CD4-positive, CD25-positive, alpha-beta regulatory T cell (primary cell): Measurements from ENCODE around the gene TRAF2. TPM values are rescaled to one million over a fixed set of nuclear protein-coding genes. Genes with fewer than 3 reads are reported as not detected.
"Not testable (repeated sequence)": the region's sequence is repeated elsewhere in the genome, so short reads cannot be mapped to it uniquely, and the experiment has no call there.

Experiments
- ATAC-seq, 2 donors: fragments of 150-1000 bp; cut with Tn5 transposase; one replicate each; pipeline ENCODE4 v1.10.0; 2021; ENCODE audit warnings: low read depth in 2 of 2, moderate number of reproducible peaks in 2 of 2, moderate library complexity in 1 of 2
- DNase-seq, 3 donors: peaks; one replicate each; pipeline versions ENCODE4 v3.0.0 to v3.0.0-alpha.2; 2012 to 2022; ENCODE audit warnings: mixed read lengths in 1 of 3
- H3K27ac ChIP-seq: one replicate; pipeline ENCODE4 v1.7.0; 2013; ENCODE audit warnings: mild to moderate bottlenecking, low read length; ENCODE audit not compliant: insufficient read depth, poor library complexity, severe bottlenecking
- H3K27me3 ChIP-seq: one replicate; pipeline ENCODE4 v1.7.0; 2013; ENCODE audit warnings: low read length; ENCODE audit not compliant: control insufficient read depth, insufficient read depth
- H3K36me3 ChIP-seq: one replicate; pipeline ENCODE4 v1.7.0; 2013; ENCODE audit warnings: mild to moderate bottlenecking, low read length, moderate library complexity; ENCODE audit not compliant: control insufficient read depth, insufficient read depth
- H3K4me1 ChIP-seq: 2 replicates; pipeline ENCODE4 v1.7.0; 2013; ENCODE audit warnings: mild to moderate bottlenecking, low read length; ENCODE audit not compliant: insufficient read depth, control insufficient read depth, poor library complexity, severe bottlenecking
- H3K4me3 ChIP-seq: one replicate; pipeline ENCODE4 v1.7.0; 2013; ENCODE audit warnings: low read depth, mild to moderate bottlenecking, low read length, moderate library complexity
- H3K9me3 ChIP-seq, 2 experiments: 1 replicate in 1 of 2; 2 replicates in 1 of 2; pipeline ENCODE4 v1.7.0; 2013; ENCODE audit warnings: low read length in 2 of 2, mild to moderate bottlenecking in 1 of 2, moderate library complexity in 1 of 2; ENCODE audit not compliant: control insufficient read depth in 2 of 2
- H3K27ac Mint-ChIP-seq, 3 donors: one replicate each; pipeline ENCODE4 v1.8.0; 2020 to 2022; ENCODE audit warnings: mild to moderate bottlenecking in 3 of 3, mixed read lengths in 3 of 3, moderate library complexity in 2 of 3
- H3K27me3 Mint-ChIP-seq: one replicate; pipeline ENCODE4 v1.8.0; 2022; ENCODE audit warnings: mild to moderate bottlenecking, mixed read lengths
- H3K36me3 Mint-ChIP-seq: one replicate; pipeline ENCODE4 v1.8.0; 2020; ENCODE audit warnings: mixed read lengths
- H3K4me1 Mint-ChIP-seq, 4 donors: one replicate each; pipeline ENCODE4 v1.8.0; 2020 to 2022; ENCODE audit warnings: mixed read lengths in 4 of 4, mild to moderate bottlenecking in 1 of 4
- H3K4me3 Mint-ChIP-seq, 4 donors: one replicate each; pipeline ENCODE4 v1.8.0; 2020 to 2022; ENCODE audit warnings: mild to moderate bottlenecking in 4 of 4, mixed read lengths in 4 of 4, moderate library complexity in 3 of 4
- H3K9me3 Mint-ChIP-seq, 7 donors: one replicate each; pipeline ENCODE4 v1.8.0; 2020 to 2022; ENCODE audit warnings: mixed read lengths in 7 of 7, mild to moderate bottlenecking in 3 of 7, moderate library complexity in 2 of 7
- polyA plus RNA-seq, 4 donors: library from polyadenylated mRNA; unstranded; fragments of 300-500 nt; fragmentation: Illumina TruSeq; gene quantifications; one replicate each; pipeline ENCODE4 v1.2.3, GENCODE V29; 2021
- total RNA-seq: library from RNA; stranded (reverse); gene quantifications from one replicate; pipeline ENCODE4 v1.2.3, GENCODE V29; 2022

TRAF2 gene
- total and polyA plus RNA-seq, 5 donors from 2014 or later, result 11.0 to 28.6 (median 16.8) TPM

- Mint-ChIP-seq H3K4me3 (no peak overlapping the region), H3K27ac (no peak overlapping the region), H3K27me3 (no peaks in the 10 kb centered on the region), H3K4me1 (no peaks in the 10 kb centered on the region), H3K9me3 (peaks cover 0 to 3% (median 0%) of the 10 kb centered on the region in 7 donors), H3K36me3 (no peaks in the 10 kb centered on the region)
- H3K36me3 ChIP-seq, result no peaks in the 10 kb centered on the region
- no peaks in the 10 kb centered on the region for H3K27me3 ChIP-seq
- no peak for ATAC-seq
- H3K27ac ChIP-seq, result no peak overlapping the region
- DNase-seq, result no peak
- H3K4me3 ChIP-seq, result no peak overlapping the region
- H3K4me1 ChIP-seq, result no peaks in the 10 kb centered on the region
- no peaks in the 10 kb centered on the region for H3K9me3 ChIP-seq
Observed at GRCh38 chr9:136875155-136875554, 11.2 kb upstream of the TRAF2 start.

GRCh38 chr9:136876476-136876875, 9.8 kb upstream of the TRAF2 start:
- Mint-ChIP-seq H3K4me1 (peaks cover 0 to 4% (median 3%) of the 10 kb centered on the region in 4 donors), H3K9me3 (peaks cover 0 to 3% (median 0%) of the 10 kb centered on the region in 7 donors), H3K4me3 (no peak overlapping the region), H3K36me3 (no peaks in the 10 kb centered on the region), H3K27ac (no peak overlapping the region), H3K27me3 (no peaks in the 10 kb centered on the region)
- Histone ChIP-seq H3K36me3 (no peaks in the 10 kb centered on the region), H3K4me1 (peaks cover 4% of the 10 kb centered on the region), H3K27ac (no peak overlapping the region), H3K27me3 (no peaks in the 10 kb centered on the region), H3K4me3 (no peak overlapping the region), H3K9me3 (no peaks in the 10 kb centered on the region)
- no peak for ATAC-seq
- no peak for DNase-seq

- ATAC-seq (no peak), DNase-seq (no peak)
- no peak overlapping the region for H3K4me3 ChIP-seq
- H3K36me3 ChIP-seq, result no peaks in the 10 kb centered on the region
- peaks cover 0 to 29% (median 11%) of the 10 kb centered on the region in 4 donors for H3K4me1 Mint-ChIP-seq
- H3K4me1 ChIP-seq, result peaks cover 30% of the 10 kb centered on the region
- no peak overlapping the region for H3K27ac ChIP-seq
- peak overlapping the region in 2 of 4 donors; percentile 72 to 91 for H3K4me3 Mint-ChIP-seq
- H3K9me3 ChIP-seq, result no peaks in the 10 kb centered on the region
- peak overlapping the region in 1 of 3 donors; percentile 56 for H3K27ac Mint-ChIP-seq
- H3K27me3 ChIP-seq, result no peaks in the 10 kb centered on the region
- H3K9me3 Mint-ChIP-seq, result peaks cover 0 to 2% (median 0%) of the 10 kb centered on the region in 7 donors
- H3K27me3 Mint-ChIP-seq, result no peaks in the 10 kb centered on the region
- no peaks in the 10 kb centered on the region for H3K36me3 Mint-ChIP-seq
Observed at GRCh38 chr9:136880651-136881050, 5.7 kb upstream of the TRAF2 start.

- Histone ChIP-seq H3K4me3 (peak overlapping the region; percentile 64), H3K9me3 (no peaks in the 10 kb centered on the region), H3K27me3 (no peaks in the 10 kb centered on the region), H3K27ac (peak overlapping the region; percentile 91), H3K36me3 (no peaks in the 10 kb centered on the region), H3K4me1 (peaks cover 34% of the 10 kb centered on the region)
- ATAC-seq (no peak), DNase-seq (peak in 1 of 3 donors; percentile 83)
- Mint-ChIP-seq H3K4me1 (peaks cover 0 to 29% (median 11%) of the 10 kb centered on the region in 4 donors), H3K4me3 (peak overlapping the region; percentile 77 to 93 (median 84)), H3K27ac (peak overlapping the region; percentile 73 to 84 (median 74)), H3K27me3 (no peaks in the 10 kb centered on the region), H3K36me3 (no peaks in the 10 kb centered on the region), H3K9me3 (peaks cover 0 to 2% (median 0%) of the 10 kb centered on the region in 7 donors)
Observed at GRCh38 chr9:136881691-136882108, 4.6 kb upstream of the TRAF2 start.

- Mint-ChIP-seq H3K4me3 (peak overlapping the region; percentile 77 to 93 (median 86)), H3K4me1 (peaks cover 3 to 34% (median 15%) of the 10 kb centered on the region in 4 donors), H3K27me3 (no peaks in the 10 kb centered on the region), H3K27ac (peak overlapping the region; percentile 84 to 97 (median 94)), H3K36me3 (no peaks in the 10 kb centered on the region), H3K9me3 (peaks cover 0 to 2% (median 0%) of the 10 kb centered on the region in 7 donors)
- Histone ChIP-seq H3K27ac (peak overlapping the region; percentile 91), H3K27me3 (no peaks in the 10 kb centered on the region), H3K36me3 (no peaks in the 10 kb centered on the region), H3K4me1 (peaks cover 41% of the 10 kb centered on the region), H3K4me3 (peak overlapping the region; percentile 64), H3K9me3 (no peaks in the 10 kb centered on the region)
- ATAC-seq (peak; percentile 52 to 54), DNase-seq (peak; percentile 69 to 88 (median 78))
Observed at GRCh38 chr9:136882109-136882946, 4.0 kb upstream of the TRAF2 start.

- Mint-ChIP-seq H3K27ac (peak overlapping the region; percentile 84 to 97 (median 94)), H3K4me1 (peaks cover 7 to 37% (median 20%) of the 10 kb centered on the region in 4 donors), H3K4me3 (peak overlapping the region; percentile 77 to 93 (median 86))
- not testable (repeated sequence) for H3K36me3 ChIP-seq, H3K36me3 Mint-ChIP-seq, ATAC-seq, H3K27me3 Mint-ChIP-seq, DNase-seq, H3K9me3 Mint-ChIP-seq, H3K27me3 ChIP-seq, H3K9me3 ChIP-seq
- H3K4me1 ChIP-seq, result peaks cover 45% of the 10 kb centered on the region
- H3K27ac ChIP-seq, result peak overlapping the region; percentile 91
- H3K4me3 ChIP-seq, result peak overlapping the region; percentile 64
Observed at GRCh38 chr9:136882947-136883283, 3.4 kb upstream of the TRAF2 start.

- ATAC-seq, H3K36me3 ChIP-seq, H3K36me3 Mint-ChIP-seq, H3K9me3 ChIP-seq, H3K27me3 ChIP-seq, H3K9me3 Mint-ChIP-seq, DNase-seq, H3K27me3 Mint-ChIP-seq, H3K4me3 ChIP-seq: not testable (repeated sequence)
- peaks cover 45% of the 10 kb centered on the region for H3K4me1 ChIP-seq
- H3K4me1 Mint-ChIP-seq, result peaks cover 7 to 45% (median 20%) of the 10 kb centered on the region in 4 donors
- H3K27ac Mint-ChIP-seq, result peak overlapping the region; percentile 48 to 94 (median 84)
- H3K4me3 Mint-ChIP-seq, result peak overlapping the region in 2 of 4 donors; percentile 77 to 93
- peak overlapping the region; percentile 91 for H3K27ac ChIP-seq
Observed at GRCh38 chr9:136883670-136884069, 2.6 kb upstream of the TRAF2 start.
